Eye (tissue), 1 donor: ENCODE data around the gene CACNA1C.

Experiments
- DNase-seq: peaks from one replicate; pipeline ENCODE4 v3.0.0-alpha.2; 2015

Gene CACNA1C

DNA sequence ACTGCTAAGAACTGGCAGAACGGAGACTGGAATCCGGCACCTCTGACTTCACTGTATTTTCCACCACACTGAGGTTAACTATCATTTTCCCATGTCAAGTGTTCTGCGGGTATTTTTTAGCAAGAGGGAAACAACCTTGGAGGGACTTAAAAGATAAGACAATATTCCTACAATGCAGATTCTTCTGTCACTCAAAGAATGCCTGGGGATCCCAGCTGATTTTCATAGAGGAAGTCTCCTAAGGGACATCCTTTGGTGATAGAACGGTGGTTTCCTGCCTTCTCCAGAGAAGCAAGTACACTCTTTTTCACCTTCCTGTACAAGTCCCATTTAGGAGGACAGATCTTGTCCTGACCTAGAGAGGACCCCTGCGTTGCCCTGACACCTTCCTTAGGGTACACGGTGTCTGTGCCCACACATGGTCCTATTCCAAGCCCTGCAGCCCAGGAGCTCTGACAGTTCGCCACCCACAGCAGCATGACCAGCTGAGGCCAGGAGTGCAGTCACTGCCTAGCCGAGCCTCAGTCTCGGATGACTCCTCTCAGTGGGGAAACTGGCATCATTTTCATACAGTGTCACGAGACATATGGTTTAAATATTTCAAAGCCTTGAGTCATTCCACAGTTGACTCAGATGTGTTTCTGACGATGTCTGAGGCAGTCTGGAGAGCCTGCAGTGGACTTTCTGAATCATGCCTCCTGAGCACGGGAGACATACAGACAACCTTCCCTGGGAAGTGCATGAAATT lies 560.7 kb downstream of the CACNA1C start:
- DNase-seq = peak; percentile 43

DNA sequence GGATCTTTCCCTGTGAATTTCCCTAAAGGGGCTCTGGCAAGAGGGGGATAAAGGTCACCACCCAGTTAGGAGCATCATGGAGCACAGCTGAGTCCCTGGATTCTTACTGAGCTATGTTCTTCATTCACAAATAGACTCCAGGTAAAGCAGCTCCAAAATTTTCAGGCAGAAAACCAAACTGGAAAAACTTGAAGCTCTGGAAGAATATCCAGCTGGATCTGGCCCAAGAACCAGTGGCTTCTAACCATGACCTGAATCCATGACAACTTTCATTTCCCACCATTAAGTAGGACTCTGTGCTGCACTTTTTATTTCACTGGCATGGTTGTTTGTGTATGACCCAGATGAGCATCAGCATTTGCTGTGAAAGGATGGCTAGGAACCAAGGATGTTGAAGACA lies 561.6 kb downstream of the CACNA1C start:
- no peak for DNase-seq

DNA sequence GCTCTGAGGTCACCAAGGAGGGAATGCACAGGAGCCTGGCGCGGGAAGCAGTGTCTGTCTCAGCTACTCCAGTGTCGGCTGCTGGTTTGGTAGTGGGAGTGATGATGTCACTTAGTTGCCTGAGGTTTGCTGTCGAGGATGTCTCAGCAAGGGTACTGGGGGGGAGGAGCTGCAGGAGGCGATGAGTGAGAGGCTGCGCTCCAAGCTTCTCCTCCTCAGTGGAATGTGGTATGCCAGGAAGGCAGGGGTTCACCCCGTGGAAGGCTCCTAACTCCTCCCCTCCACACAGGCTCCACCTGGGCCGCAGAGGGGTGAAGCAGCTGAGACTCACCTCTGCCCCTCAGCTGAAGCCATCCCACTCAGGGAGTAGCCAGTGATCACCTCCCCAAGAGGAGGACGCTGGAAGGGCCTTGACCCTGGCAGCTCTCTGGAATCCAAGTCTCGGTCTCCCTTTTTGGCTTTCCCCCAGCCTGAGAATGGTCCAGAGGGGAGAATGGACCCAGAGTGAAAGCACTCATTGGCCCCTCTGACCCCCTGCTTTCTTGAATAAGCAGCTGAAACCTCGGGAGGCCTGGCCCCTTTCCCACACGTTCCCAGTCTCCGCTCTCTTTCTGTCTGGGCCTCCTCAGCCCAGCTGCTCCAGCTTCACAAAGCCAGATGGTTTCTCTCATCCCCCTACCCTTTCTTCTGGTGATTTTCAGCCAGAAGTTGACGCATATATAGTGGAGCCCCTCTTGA lies 563.0 kb downstream of the CACNA1C start:
- DNase-seq = peak; percentile 64

DNA sequence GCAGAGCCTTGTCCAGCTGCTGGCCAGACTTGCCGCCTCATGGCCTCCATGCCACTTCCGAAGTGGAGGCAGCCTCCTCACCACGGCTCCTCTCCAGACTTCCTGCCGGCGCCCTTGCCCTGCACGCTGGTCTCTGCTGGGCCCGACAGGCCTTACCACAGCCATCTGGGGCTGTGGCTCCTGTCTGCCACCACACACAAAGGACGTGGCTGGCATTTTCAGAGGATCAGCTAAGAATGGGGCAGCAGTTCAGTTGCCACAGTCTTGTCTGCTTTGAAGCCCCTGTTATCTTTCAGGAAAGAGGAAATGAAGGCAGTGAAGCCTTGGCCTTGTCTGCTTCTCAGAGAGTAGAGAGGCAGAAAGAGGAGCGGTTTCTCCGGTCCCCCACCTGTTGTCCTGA lies 564.0 kb downstream of the CACNA1C start:
- no peak for DNase-seq

DNA sequence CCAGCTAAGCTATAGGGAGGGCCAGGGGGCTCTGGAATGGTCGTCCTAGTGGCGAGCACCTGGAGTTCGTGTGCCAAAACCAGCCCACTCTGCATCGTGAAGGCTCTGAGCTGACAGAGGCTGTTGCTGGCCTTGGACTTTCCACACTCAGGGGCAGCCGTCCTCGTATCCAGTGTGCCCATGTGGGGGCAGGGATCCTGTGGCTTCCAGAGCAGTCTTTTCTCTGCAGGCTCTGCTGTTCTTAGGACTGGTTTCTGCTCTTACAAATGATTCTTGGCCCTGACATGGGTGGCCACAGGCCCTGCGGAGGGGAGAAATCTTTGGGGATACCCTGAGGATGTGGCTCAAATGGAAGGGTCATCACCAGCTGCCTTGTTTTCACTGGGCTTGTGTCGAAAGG lies 564.6 kb downstream of the CACNA1C start:
- no peak for DNase-seq

DNA sequence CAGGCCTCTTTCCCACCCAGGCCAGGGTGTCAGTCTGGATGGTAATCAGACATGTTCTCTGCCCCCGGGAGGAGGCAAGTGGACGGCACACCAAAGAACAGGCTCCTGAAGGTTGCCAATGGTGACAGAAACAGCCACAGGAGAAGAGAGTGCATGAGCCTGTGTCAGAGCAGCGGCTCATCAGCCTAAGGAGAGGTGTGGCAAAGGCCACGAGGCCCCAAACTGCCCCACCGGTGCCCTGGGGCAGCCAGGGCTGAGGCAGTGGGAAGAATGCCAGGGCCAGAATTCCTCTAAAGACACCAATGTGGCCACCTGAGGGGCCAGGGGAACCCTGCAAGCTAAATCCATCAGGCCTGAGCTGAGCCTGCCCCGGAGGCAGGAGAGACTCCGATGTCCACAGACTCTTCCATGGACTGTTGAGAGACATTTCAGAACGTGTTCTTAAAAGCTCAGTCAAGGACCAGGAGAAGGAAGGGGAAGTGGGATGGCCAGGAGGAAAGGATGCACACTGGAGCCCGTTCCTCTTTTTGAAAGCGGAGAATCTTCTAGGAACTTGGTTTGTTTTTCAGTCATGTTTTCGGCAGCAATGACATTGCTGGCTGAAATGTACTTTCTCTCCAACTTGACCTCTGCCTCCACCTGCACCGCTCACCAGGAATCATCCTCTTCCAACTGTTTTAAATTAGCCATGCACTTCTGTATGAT lies 565.7 kb downstream of the CACNA1C start:
- DNase-seq = no peak

DNA sequence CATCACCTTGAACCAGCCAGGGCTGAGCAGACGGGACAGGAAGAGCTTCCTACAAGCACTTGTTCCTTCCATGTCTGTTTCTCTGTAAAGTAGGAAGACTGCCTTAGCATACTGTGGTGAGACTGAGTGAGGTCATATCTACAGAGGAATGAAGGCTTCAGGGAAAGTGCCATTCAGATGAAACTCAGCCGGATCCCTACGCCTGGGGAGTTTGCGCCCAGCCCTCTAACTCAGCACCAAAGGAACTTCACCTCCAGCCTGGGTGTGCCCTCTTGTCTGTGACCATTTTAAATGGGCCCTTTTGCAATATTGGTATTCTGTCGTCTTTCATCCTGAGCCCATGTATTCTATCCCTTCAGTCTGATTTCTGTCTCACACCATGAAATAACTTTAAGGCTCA lies 566.3 kb downstream of the CACNA1C start:
- DNase-seq = no peak

DNA sequence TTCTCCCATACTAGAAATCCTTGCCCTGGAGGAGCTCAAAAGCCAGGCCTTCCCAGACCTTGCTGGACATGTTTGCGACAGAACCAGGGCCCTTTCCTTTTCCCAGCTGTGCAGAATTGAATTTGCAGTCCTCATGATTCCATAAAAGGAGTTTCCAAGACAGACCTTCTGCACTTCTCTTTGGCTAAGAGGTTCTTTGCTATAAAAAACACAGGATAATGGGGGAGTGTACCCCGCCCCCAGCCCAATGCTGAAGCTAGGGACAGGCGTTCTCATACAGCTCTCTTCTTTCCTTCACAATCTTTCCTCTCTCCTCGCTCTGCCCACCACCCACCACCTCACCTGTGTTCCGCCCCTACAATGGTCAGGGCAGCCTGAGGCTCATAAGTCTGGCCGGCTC lies 569.7 kb downstream of the CACNA1C start:
- no peak for DNase-seq

DNA sequence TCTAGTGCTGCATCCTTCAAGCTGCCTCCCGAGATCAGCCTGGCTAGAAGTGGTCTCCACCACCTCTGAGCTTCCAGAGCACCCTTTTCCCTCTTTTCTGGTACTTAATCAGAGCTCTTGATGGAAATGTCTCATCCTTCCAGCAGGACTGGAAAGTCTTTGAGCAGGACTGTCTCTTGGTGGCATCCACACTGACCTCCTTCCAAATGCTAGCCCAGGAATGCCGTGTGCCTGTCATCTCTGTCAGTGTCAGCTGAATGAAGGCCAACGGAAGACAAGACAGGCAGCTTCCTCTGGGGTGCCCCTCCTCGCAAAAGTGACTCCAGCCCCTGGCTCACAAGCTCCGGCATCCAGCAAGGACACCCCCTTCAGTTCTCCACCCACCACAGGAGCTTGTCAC lies 570.7 kb downstream of the CACNA1C start:
- DNase-seq = no peak

DNA sequence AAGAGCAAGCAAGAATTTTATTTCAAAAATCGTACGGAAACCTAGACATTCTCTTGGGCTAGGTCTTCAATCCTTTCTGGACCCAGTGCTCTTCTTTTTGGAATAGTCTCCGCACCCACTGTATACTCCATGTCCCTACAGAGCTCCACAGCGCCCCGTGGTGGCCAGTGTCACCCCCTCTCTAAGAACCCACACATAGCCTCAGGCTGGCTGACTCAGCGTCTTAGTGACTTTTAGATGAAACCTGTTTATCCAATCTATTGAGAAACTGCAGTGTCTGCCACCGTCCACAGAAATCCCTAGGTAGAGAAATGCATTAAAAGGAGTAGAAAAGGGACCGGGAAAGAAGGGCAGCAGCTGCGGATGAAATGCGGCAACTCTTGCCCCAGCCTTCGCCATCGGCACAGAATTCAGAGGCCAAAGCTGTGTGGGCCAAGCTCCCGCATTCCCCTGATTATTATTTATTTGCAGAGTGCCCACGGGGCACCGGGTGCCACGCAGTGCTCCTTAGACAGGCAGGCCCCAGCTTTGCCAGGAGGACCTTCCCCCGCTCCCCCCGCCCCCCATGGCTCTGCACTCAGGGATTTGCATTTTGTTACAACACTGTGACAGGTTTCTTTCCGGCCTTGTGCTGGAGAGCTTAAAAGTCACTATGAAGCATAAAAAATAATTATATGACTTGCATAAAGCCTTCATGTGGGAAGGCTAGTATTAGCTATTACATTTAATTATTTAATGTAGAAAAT lies 571.9 kb downstream of the CACNA1C start:
- peak; percentile 74 for DNase-seq

DNA sequence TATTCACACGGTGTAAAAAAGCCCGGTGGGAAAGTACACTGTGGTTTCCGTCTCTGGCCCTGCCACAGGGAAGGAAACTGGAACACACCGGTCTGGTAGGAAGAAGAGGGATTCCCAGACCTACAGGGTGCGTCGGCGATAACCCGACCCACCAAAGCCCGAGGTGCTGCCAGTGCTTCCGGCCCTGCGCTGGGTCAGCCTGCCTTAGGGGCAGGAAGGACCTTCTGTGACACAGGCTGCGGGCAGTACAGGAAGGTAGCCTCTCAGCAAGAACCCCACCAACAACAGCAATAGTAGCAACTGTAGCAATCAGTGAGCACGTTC lies 572.5 kb downstream of the CACNA1C start:
- DNase-seq = no peak

DNA sequence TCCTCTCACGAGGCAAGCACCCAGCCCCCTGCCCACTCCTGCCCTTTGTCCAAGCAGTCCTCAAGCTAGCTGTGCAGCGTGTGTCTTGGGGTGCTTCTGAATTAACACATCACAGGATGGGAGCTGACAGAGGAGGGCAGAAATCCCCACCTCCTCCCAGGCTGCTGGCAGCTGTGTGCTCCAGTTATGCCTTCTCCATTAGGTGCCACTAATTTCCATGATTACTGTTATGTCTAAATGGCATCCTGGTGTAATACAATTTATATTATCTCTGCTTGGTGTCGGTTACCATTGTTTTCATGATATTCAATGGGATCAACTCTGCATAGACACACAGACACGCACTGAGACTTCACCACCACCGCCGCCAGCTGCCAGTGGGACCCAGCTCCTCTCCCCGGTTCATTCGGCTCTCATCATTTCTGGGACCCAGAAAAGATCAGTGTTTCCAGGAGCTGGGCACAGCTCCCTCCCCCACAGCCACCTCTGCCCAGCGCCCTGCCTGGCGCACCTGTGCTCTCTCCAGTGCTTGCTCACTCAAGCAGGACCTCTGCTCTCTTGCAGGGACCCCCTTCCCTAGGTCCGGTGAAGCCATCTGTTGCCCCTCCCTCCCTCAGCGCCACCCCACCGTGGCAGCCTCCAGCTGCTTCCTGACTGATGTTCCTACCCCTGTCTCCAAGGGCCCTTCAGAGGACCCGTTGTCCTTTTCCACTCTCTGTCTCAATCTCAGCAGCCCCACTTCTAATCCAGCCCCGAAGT lies 574.5 kb downstream of the CACNA1C start:
- peak; percentile 30 for DNase-seq

DNA sequence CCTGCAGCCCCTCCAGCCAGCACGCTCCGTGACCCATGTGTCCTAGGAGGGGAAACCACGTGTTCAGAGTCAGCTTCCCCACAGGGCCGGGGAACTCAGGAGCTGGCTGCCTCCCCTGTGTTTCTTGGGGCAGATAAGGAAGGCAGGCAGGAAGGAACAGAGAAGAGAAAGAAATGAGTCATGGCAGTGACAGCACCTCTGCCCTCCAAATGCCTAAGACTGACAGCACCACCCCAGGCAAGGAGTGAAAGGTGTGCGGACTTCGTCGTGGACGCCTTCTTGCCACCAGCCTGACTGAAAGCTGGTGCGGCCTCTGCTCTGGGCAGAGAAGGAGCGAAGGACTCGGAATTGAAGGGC lies 575.0 kb downstream of the CACNA1C start:
- DNase-seq = no peak

DNA sequence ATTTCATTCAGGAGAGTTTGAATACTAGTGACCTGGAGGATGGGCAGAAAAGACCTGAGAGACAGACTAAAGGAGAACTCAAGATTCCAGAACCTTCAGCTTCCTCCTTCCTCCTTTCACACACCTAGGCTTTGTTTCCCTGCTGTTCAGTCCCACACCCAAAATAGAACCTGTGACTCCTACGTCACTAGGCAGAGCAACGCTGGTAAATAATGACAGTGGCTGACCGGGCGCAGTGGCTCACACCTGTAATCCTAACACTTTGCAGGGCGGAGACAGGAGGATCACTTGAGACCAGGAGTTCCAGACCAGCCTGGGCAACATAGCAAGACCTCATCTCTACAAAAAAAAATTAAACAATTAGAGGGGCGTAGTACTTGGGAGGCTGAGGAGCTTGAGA lies 575.6 kb downstream of the CACNA1C start:
- DNase-seq = no peak

DNA sequence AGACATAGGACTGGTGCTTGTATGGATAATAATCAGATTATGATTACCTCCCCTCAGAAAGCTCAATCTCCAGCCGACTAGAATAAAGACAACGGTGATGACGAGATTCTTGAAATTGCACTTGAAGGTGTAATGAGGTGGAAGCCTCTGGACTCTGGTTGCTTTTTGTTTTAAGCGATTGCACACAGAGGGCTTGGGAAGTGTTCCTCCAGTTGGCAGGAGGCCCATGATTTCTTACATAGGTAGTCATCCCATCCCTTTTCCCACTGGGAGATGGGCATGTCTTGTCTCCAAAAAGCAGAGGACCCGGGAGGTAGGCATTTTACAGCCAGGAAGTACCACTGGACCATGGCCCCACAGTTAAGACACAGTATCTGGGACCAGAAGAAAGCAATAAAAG lies 576.3 kb downstream of the CACNA1C start:
- peak; percentile 49 for DNase-seq

DNA sequence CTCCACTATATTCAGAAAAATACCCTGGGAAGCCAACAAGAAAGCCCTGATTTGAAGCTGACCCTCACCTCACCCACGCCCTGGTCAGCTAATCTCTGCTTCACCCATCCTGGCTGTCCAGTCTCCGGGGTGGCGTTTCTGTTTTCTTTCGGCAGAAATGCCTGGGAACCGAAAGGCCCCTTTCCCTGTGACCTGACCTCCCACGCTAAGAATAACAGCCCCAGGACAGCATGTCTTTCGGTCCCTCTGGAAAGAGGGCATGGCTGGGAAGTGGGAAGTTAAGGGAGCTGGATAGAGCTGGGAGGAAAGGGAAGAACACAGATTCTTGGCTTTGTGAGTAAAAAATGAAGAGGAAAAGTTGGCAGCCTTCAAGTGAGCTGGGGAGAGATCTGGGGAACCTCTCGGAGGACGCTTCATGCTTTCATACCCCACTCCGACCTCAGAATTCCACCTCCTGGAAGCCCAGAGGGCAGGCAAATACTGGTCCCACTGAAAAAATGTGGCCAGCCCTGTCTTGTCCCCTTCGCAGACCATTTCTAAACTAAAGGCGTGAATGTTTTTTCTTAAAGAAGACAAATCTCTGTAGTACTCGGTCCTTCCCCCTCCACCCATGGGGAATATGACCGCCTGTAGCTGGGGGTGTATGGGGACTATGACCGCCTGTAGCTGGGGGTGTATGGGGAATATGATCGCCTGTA lies 579.0 kb downstream of the CACNA1C start:
- no peak for DNase-seq

DNA sequence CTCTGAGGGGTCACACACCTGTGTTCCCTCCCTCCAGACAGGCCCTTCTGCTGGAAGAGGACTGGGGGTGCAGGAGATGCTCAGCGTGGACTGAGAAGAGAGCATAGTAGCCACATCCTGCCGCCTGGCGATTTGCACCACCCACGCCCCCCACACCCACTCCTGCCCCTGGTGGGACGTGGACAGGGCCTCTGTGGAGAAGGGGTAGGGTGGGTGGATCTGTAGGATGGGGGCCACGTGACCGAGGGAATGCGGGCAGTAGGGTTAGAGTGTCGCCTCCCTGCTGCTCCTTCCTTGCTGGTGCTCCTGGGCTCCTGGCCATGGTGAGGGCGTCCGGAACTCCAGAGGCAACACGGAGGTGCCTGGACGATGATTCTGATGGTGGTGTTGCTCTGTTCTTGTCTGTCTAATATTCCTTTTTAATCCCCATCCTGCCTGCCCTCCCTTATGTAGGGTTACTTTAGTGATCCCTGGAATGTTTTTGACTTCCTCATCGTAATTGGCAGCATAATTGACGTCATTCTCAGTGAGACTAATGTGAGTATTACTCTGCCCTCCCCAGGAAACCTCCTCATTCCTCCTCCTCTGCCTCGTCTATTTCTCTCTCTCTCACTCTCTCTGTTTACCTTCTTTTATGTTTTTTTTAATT lies 580.5 kb downstream of the CACNA1C start:
- DNase-seq = no peak

DNA sequence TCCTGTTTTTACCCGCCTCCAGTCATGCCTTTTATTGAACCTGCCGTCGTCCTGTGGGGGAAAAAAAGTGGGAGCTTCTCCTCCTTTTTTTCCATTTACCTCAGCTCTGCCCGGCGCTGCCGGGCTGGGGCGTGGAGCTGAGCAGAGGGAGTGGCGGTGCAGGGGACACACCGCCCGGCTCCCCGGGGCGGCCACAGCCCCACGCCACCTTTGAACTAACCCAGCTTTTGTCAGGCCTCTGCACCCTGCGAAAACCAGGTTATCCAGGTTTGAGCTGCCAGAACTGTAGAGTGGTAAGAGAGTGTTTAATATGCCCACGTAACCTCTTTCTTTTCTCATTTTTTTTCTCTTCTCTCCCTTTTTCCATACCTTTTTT lies 581.0 kb downstream of the CACNA1C start:
- no peak for DNase-seq

DNA sequence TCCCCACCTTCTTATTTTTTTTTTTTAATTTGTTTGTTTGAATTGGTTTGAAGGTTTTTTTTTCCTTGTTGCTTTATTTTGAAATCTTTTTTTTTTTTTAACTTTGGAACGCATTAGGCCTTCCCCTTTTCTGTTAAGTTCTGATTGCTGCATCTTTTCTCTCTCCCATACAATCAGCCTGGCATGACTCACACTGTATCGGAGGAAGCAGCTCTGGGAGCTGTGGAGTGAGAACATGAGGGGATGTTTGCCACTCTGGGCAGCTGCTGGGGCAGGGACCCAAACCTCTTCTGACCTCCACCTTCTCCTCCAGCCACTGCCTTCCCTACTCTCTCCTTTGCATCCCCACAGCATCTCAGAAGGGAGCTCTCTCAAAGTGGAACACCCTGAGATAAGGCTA lies 581.7 kb downstream of the CACNA1C start:
- DNase-seq = no peak

DNA sequence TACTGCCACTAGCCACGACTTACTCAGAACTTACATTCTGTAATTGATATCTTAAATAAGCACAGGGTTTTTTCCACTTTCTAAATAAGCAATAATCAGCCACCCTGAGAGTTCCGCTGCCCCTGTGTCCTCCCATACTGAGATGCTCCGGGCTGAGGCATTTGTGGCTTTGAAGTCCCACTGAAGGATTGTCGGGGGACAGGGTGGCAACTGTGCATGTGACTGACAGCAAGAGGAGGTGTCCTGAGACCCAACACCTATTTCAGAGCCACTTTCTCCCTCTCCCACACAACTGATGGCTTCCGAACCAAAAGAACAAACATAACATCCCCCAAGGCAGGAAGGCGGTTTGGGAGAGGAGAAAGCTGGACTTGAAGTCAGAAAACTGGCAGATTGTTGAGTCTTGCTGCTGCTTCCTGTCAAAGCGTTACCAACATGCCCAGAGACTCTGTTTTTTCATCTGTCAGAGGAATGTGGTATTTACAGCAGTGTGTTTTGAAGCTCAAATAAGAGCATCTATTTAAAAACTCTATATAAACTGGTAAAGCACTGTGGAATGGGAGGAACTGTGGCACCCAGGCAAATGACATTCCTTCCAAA lies 584.1 kb downstream of the CACNA1C start:
- DNase-seq = no peak

DNA sequence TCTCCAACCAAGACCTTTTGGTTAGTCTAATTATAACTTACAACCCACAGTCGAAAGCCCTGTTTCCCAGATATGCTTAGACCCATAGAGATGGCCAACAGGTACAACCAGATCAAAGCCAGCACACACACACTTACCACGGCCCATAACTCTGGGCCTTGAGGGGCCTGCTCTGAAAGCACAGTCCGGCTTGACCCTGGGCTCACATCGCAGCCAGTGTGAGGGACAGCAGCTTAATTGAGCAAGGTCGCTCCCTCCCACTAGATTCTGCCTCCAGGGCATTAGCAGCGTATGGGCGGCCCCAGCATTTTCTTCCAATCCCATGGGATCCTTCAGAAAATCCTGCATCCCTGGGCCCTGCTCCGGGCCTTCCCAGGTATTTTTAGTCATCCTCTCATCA lies 584.6 kb downstream of the CACNA1C start:
- DNase-seq = no peak
